HepG2 (cell line): Measurements from ENCODE around the gene WDR48.

Experiments
- ATF1 ChIP-seq: IDR thresholded peaks from 2 replicates; pipeline ENCODE4 v1.6.1; 2016; ENCODE audit warnings: mild to moderate bottlenecking, control low read depth
- CEBPZ ChIP-seq: IDR thresholded peaks from 2 replicates; pipeline ENCODE4 v1.6.1; 2012; ENCODE audit warnings: low read length, improper control_type of control experiment
- FIP1L1 ChIP-seq: fragments of 200-400 bp; formaldehyde crosslinking; IDR thresholded peaks from 2 replicates; pipeline ENCODE4 v1.6.1; 2018; ENCODE audit warnings: low read depth, mild to moderate bottlenecking, low read length, moderate library complexity, borderline replicate concordance; ENCODE audit not compliant: insufficient read depth
- ZSCAN22 ChIP-seq: sonication (generic); formaldehyde crosslinking; IDR thresholded peaks from 2 replicates; pipeline ENCODE4 v1.4.0; 2020; ENCODE audit warnings: mild to moderate bottlenecking, missing genetic modification reagents
- TF ChIP-seq, protein P1 (sequence below): sonication (generic); formaldehyde crosslinking; IDR thresholded peaks from 2 replicates; pipeline ENCODE4 v1.5.0; 2020; ENCODE audit warnings: mild to moderate bottlenecking, missing genetic modification reagents, moderate library complexity

DNA sequence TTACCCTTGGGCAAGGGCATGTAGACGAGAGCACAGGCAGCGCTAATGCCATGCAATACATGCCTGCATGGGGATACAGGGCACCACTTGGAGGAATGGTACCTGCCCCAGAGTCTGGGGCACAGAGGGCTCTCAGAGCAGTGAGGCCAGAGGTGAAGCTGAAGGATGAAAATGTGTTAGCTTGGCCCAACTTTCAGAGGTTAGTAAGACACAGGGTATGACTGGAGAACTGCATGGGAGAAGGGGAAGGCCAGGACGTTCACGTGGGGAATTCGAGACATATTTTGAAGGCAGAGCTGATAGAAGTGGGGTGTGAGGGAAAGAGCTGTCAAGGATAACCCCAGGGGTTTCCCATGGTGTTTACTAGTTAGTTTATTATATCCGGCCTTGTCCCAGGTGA is 82.0 kb downstream of the WDR48 start:
- no peak for TF ChIP-seq CEBPZ
- TF ChIP-seq, protein P1, sequence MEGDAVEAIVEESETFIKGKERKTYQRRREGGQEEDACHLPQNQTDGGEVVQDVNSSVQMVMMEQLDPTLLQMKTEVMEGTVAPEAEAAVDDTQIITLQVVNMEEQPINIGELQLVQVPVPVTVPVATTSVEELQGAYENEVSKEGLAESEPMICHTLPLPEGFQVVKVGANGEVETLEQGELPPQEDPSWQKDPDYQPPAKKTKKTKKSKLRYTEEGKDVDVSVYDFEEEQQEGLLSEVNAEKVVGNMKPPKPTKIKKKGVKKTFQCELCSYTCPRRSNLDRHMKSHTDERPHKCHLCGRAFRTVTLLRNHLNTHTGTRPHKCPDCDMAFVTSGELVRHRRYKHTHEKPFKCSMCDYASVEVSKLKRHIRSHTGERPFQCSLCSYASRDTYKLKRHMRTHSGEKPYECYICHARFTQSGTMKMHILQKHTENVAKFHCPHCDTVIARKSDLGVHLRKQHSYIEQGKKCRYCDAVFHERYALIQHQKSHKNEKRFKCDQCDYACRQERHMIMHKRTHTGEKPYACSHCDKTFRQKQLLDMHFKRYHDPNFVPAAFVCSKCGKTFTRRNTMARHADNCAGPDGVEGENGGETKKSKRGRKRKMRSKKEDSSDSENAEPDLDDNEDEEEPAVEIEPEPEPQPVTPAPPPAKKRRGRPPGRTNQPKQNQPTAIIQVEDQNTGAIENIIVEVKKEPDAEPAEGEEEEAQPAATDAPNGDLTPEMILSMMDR = no peak
- no peak for TF ChIP-seq FIP1L1
- TF ChIP-seq ZSCAN22 (CRISPR knock-in tag) = no peak
- TF ChIP-seq ATF1 (CRISPR knock-in tag) = no peak
